ENCODE data around the gene RTN4R. TPM values are rescaled to one million over a fixed set of nuclear protein-coding genes. Genes with fewer than 3 reads are reported as not detected.

The RTN4R gene
- polyA plus RNA-seq, 4 donors: 2.9 to 25.7 (median 4.4) TPM

DNA sequence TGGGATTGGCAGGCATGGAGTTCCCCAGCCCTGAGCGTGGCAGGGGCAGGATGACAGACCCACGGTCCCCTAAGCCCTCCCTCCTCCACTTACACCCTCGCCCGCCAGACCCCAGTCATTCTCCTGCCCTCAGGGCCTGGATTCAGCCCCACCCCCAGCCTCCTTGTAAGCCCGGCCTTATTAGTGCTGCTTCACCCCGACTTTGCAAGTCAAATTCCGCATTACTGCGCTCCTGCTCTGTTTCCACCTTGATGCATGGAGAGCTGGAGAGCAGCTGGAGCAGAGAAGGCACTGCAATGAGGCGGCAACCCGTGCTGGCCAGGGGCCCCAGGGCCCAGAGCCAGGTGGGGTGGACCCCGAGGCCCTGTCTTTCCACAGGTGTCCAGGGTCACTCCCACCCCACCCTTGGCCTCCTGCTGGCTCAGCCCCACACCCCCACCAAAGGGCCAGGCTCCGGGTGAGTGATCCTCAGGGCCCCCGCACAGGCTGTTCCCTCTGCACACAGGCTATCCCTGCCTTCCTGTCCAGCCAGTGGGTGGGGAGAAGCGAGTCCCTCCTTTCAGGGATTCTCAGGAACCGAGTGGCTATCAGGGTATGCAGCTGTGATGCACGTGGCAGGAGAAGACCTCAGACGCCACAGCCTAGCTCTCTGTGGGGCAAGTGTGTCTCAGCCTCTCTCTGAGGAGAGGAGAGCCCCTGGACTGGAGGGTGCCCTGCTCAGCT lies 36.4 kb downstream of the RTN4R start:
- Histone ChIP-seq H3K27ac (ENCODE audit: low read depth in 1 of 3, low read length in 2 of 3) (no peak overlapping the region), H3K4me3 (ENCODE audit: low read depth in 1 of 3, low read length in 3 of 3) (no peak overlapping the region), H3K27me3 (ENCODE audit: control insufficient read depth in 3 of 3, insufficient read depth in 3 of 3, low read length in 3 of 3) (no peaks in the 10 kb centered on the region), H3K9me3 (ENCODE audit: control insufficient read depth in 2 of 2, insufficient read depth in 1 of 2, low read depth in 1 of 2, low read length in 1 of 2) (no peaks in the 10 kb centered on the region), H3K36me3 (ENCODE audit: control insufficient read depth in 3 of 3, insufficient read depth in 2 of 3, low read depth in 1 of 3, low read length in 3 of 3) (no peaks in the 10 kb centered on the region), H3K4me1 (ENCODE audit: control insufficient read depth in 3 of 3, insufficient read depth in 2 of 3, low read depth in 1 of 3, low read length in 2 of 3) (no peaks in the 10 kb centered on the region)
- FAIRE-seq (no peak), DNase-seq (no peak)
- 67 to 77% (median 75%) methylated on average over 17 of the region's 17 CpGs for WGBS, 3 donors

DNA sequence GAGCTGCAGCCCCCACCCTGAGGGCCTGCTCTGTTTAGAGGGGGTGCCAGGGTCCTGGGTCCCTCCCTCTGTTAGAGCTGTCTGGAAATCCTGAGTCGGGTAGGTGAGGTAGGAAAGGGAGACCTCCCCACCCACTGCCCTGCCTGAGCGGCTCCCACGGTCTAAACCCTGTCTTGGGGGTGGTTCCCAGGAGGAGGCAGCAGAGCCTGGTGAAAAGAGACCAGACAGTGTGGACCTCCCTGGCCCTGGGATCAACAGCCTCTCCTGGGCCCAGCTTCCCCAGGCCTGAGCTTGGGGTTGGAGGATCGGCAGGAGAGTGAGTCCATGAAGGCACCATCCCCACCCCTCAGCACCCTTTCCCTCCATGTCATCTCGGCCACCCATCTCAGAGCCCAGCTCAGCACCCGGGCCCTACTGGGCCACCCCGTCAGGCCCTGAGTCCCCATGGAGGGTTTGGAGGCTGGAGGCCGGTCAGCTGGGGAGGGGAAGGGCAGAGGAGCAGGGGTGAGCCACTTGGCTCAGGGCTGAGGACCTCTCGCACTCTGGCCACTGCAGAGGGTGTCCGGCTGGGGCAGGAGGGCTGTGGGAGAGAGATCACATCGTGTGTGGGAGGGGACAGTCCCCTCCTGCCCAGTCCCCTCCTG lies 37.2 kb downstream of the RTN4R start:
- Histone ChIP-seq H3K4me1 (ENCODE audit: control insufficient read depth in 3 of 3, insufficient read depth in 2 of 3, low read depth in 1 of 3, low read length in 2 of 3) (no peaks in the 10 kb centered on the region), H3K36me3 (ENCODE audit: control insufficient read depth in 3 of 3, insufficient read depth in 2 of 3, low read depth in 1 of 3, low read length in 3 of 3) (no peaks in the 10 kb centered on the region), H3K9me3 (ENCODE audit: control insufficient read depth in 2 of 2, insufficient read depth in 1 of 2, low read depth in 1 of 2, low read length in 1 of 2) (no peaks in the 10 kb centered on the region), H3K4me3 (ENCODE audit: low read depth in 1 of 3, low read length in 3 of 3) (no peak overlapping the region), H3K27me3 (ENCODE audit: control insufficient read depth in 3 of 3, insufficient read depth in 3 of 3, low read length in 3 of 3) (no peaks in the 10 kb centered on the region), H3K27ac (ENCODE audit: low read depth in 1 of 3, low read length in 2 of 3) (no peak overlapping the region)
- DNase-seq (no peak), FAIRE-seq (no peak)
- WGBS, 3 donors: 75 to 85% (median 78%) methylated on average over 11 of the region's 11 CpGs

DNA sequence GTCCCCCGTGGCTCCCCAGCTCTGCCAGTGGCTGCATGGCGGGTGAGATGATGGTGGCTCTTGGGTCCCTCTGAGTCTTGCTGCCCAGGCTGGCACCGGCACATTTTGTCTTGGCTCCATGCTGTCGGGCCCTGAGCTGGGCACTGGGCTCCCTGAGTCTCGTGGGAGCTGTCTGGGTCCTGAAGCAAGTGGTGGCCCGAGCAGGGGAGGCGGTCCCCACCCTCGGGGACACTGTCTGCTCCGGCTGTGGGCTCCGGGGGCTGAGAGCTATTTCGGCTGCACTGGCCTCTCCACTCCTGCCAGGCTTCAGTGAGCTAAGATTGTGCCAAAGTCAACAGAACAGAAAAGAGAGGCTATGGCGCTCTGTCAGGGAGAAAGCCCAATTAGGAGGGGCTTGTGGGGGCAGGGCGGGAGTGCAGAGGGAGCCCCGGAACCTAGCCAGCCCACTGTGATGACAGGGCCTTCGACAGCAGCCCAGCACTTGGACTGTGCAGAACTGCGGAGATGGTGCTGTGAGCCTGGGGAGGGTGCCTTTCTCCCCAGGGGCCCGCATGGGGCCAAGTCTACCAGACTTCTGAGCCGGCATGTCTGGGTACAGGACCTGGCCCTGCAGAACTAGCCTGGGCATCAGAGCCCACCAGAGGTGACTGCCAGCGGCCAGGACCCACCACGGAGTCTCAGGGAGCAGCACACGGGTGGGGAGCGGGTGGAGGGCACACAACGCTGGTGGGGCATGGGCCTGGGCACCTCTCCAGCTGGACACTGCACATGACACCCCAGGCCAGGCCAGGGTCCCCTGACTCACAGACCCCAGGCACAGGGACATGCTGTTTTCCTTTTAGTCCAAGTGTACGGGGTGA lies 38.0 kb downstream of the RTN4R start:
- Histone ChIP-seq H3K36me3 (ENCODE audit: control insufficient read depth in 3 of 3, insufficient read depth in 2 of 3, low read depth in 1 of 3, low read length in 3 of 3) (no peaks in the 10 kb centered on the region), H3K4me1 (ENCODE audit: control insufficient read depth in 3 of 3, insufficient read depth in 2 of 3, low read depth in 1 of 3, low read length in 2 of 3) (no peaks in the 10 kb centered on the region), H3K27ac (ENCODE audit: low read depth in 1 of 3, low read length in 2 of 3) (no peak overlapping the region), H3K9me3 (ENCODE audit: control insufficient read depth in 2 of 2, insufficient read depth in 1 of 2, low read depth in 1 of 2, low read length in 1 of 2) (no peaks in the 10 kb centered on the region), H3K4me3 (ENCODE audit: low read depth in 1 of 3, low read length in 3 of 3) (no peak overlapping the region), H3K27me3 (ENCODE audit: control insufficient read depth in 3 of 3, insufficient read depth in 3 of 3, low read length in 3 of 3) (no peaks in the 10 kb centered on the region)
- FAIRE-seq (no peak), DNase-seq (no peak)
- 73 to 85% (median 74%) methylated on average over 24 of the region's 24 CpGs for WGBS, 3 donors

DNA sequence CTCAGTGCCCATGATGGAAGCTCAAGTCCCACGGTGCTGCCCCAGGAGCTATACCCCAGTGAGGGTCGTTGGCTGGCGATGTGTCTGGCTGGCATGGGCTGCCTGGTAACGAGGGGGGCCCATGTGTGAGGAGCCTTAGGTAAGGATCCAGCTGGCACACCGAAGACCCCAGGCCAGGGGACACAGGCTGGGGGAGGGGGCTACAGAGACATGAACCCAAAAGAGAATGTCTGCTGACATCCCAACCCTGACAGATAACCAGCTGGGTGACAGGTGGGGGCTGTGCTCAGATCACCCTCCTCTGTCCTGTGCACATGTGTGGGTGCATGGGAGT lies 39.2 kb downstream of the RTN4R start:
- WGBS, 3 donors: 84 to 92% (median 84%) methylated on average over 5 of the region's 5 CpGs
- H3K4me1 ChIP-seq (ENCODE audit: control insufficient read depth in 3 of 3, insufficient read depth in 2 of 3, low read depth in 1 of 3, low read length in 2 of 3): no peaks in the 10 kb centered on the region
- no peaks in the 10 kb centered on the region for H3K27me3 ChIP-seq (ENCODE audit: control insufficient read depth in 3 of 3, insufficient read depth in 3 of 3, low read length in 3 of 3)
- FAIRE-seq: no peak
- DNase-seq: no peak
- no peaks in the 10 kb centered on the region for H3K9me3 ChIP-seq (ENCODE audit: control insufficient read depth in 2 of 2, insufficient read depth in 1 of 2, low read depth in 1 of 2, low read length in 1 of 2)
- H3K4me3 ChIP-seq (ENCODE audit: low read depth in 1 of 3, low read length in 3 of 3): no peak overlapping the region
- H3K27ac ChIP-seq (ENCODE audit: low read depth in 1 of 3, low read length in 2 of 3): no peak overlapping the region
- H3K36me3 ChIP-seq (ENCODE audit: control insufficient read depth in 3 of 3, insufficient read depth in 2 of 3, low read depth in 1 of 3, low read length in 3 of 3): no peaks in the 10 kb centered on the region

DNA sequence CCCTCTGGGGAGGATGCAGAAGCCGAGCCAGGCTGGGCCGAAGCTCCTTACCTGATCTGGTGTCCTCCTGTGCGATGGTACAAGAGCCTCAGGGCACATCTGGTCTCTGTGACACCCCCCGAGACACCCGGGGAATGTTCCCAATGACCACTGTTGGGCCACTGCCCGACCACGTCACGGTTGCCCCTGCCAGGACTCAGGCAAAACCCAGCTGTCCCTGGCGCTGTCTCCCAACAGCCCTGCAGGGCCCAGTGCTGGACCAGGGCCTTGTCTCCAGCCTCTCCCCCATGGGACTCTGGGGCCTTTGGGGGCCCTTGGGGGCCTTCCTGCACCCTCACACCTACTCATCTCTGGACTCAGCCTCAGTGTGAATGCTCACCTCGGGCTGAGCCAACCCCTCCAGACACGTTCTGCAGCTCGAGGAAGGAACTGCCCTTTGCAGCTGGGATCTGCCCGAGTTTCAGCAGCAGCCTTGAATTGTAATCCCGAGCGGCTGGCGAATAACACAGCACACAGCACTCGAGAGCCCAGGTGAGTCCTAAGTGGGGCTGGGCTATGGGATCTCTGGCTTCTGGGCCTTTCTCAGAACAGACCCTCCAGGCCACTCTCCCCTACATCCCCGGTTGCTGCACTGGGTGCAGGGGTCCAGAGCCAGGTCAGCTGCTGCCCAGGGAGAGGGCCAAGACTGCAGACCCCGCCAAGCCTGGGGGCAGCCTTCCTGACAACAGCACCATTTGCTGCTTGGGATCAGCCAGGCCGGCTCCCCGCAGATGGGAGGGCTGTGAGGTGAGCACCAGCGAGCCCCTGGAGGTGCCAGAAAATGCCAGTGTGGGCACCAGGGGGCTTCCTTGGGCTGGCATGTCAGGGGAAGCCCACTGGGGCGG lies 39.8 kb downstream of the RTN4R start:
- Histone ChIP-seq H3K4me3 (ENCODE audit: low read depth in 1 of 3, low read length in 3 of 3) (no peak overlapping the region), H3K36me3 (ENCODE audit: control insufficient read depth in 3 of 3, insufficient read depth in 2 of 3, low read depth in 1 of 3, low read length in 3 of 3) (no peaks in the 10 kb centered on the region), H3K27me3 (ENCODE audit: control insufficient read depth in 3 of 3, insufficient read depth in 3 of 3, low read length in 3 of 3) (no peaks in the 10 kb centered on the region), H3K4me1 (ENCODE audit: control insufficient read depth in 3 of 3, insufficient read depth in 2 of 3, low read depth in 1 of 3, low read length in 2 of 3) (no peaks in the 10 kb centered on the region), H3K9me3 (ENCODE audit: control insufficient read depth in 2 of 2, insufficient read depth in 1 of 2, low read depth in 1 of 2, low read length in 1 of 2) (no peaks in the 10 kb centered on the region), H3K27ac (ENCODE audit: low read depth in 1 of 3, low read length in 2 of 3) (no peak overlapping the region)
- 72 to 80% (median 79%) methylated on average over 23 of the region's 23 CpGs for WGBS, 3 donors
- no peak for DNase-seq
- FAIRE-seq: no peak

DNA sequence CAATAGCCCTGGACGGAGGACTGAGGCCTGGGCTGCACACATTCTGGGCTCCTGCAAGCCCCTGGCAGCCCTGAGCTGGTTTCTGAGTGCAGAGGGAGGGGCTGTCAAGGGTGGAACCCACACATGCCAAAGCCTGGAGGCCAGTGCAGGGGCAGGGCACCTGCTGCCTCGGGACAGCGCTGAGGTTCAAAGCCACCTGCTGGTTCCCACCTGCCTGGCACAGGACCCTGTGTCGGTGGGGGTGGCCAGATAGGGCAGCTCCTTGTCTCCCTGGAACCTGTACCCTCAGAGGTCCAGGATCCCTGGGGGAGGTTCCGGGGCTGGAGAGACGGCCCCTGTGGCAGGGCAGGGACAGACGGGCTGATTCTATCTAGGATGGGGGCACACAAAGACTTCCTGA lies 40.8 kb downstream of the RTN4R start:
- WGBS, 3 donors: 26 to 68% (median 42%) methylated on average over 7 of the region's 7 CpGs
- FAIRE-seq (no peak), DNase-seq (no peak)
- Histone ChIP-seq H3K9me3 (ENCODE audit: control insufficient read depth in 2 of 2, insufficient read depth in 1 of 2, low read depth in 1 of 2, low read length in 1 of 2) (no peaks in the 10 kb centered on the region), H3K4me1 (ENCODE audit: control insufficient read depth in 3 of 3, insufficient read depth in 2 of 3, low read depth in 1 of 3, low read length in 2 of 3) (no peaks in the 10 kb centered on the region), H3K27ac (ENCODE audit: low read depth in 1 of 3, low read length in 2 of 3) (no peak overlapping the region), H3K4me3 (ENCODE audit: low read depth in 1 of 3, low read length in 3 of 3) (no peak overlapping the region), H3K27me3 (ENCODE audit: control insufficient read depth in 3 of 3, insufficient read depth in 3 of 3, low read length in 3 of 3) (no peaks in the 10 kb centered on the region), H3K36me3 (ENCODE audit: control insufficient read depth in 3 of 3, insufficient read depth in 2 of 3, low read depth in 1 of 3, low read length in 3 of 3) (no peaks in the 10 kb centered on the region)

DNA sequence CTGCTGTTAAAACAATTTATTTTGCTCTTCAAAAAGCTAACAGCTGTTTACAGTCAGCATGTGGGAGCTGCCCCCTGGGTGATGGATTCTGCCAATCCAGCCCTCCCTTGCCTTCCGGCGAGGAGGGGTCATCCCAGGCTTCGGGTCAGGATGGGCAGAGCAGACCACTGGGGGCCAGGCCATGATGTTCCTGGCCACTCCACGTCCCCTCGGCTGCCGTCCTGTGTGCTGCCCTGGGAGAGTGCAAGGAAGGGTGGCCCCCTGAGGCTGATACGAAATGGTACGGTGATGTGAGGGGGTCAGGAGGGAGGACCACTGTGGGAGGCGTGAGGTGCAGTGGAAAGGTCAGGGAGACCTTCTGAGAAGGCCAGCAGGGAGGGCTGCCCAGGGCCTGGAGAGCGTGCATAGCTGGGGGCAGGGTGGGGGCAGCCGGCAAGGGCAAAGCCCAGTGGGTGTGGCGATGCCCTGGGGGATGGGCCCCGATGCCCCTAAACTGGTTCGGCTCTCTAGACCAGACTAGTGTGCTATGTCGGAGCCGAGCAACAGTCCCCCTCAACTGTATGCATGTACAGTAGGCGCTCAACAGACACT lies 41.3 kb downstream of the RTN4R start:
- DNase-seq (no peak), FAIRE-seq (no peak)
- Histone ChIP-seq H3K4me1 (ENCODE audit: control insufficient read depth in 3 of 3, insufficient read depth in 2 of 3, low read depth in 1 of 3, low read length in 2 of 3) (no peaks in the 10 kb centered on the region), H3K36me3 (ENCODE audit: control insufficient read depth in 3 of 3, insufficient read depth in 2 of 3, low read depth in 1 of 3, low read length in 3 of 3) (no peaks in the 10 kb centered on the region), H3K27ac (ENCODE audit: low read depth in 1 of 3, low read length in 2 of 3) (no peak overlapping the region), H3K9me3 (ENCODE audit: control insufficient read depth in 2 of 2, insufficient read depth in 1 of 2, low read depth in 1 of 2, low read length in 1 of 2) (no peaks in the 10 kb centered on the region), H3K27me3 (ENCODE audit: control insufficient read depth in 3 of 3, insufficient read depth in 3 of 3, low read length in 3 of 3) (no peaks in the 10 kb centered on the region), H3K4me3 (ENCODE audit: low read depth in 1 of 3, low read length in 3 of 3) (no peak overlapping the region)
- 57 to 79% (median 73%) methylated on average over 17 of the region's 17 CpGs for WGBS, 3 donors
